HEK293 (cell line): ENCODE results near the gene MXRA8.

Experiments used
- CTCF ChIP-seq: fragments of 450-650 bp; formaldehyde crosslinking; IDR thresholded peaks from 2 replicates; pipeline ENCODE4 v1.5.1; 2016; ENCODE audit warnings: missing biosample characterization, missing genetic modification characterization
- PBX3 ChIP-seq: sonication (generic); formaldehyde crosslinking; IDR thresholded peaks from 2 replicates; pipeline ENCODE4 v1.8.1; 2022; ENCODE audit warnings: mild to moderate bottlenecking, moderate library complexity, missing genetic modification reagents
- YY1 ChIP-seq: fragments of 450-650 bp; formaldehyde crosslinking; IDR thresholded peaks from 2 replicates; pipeline ENCODE4 v1.5.1; 2018; ENCODE audit warnings: missing biosample characterization, missing genetic modification characterization
- YY2 ChIP-seq: fragments of 450-650 bp; formaldehyde crosslinking; IDR thresholded peaks from 2 replicates; pipeline ENCODE4 v1.5.1; 2016; ENCODE audit warnings: missing biosample characterization, missing genetic modification characterization
- ZNF37A ChIP-seq: fragments of 450-650 bp; IDR thresholded peaks from 2 replicates; pipeline ENCODE4 v1.5.1; 2018; ENCODE audit warnings: missing biosample characterization, missing genetic modification characterization
- TF ChIP-seq, protein P1 (sequence below): fragments of 450-650 bp; formaldehyde crosslinking; IDR thresholded peaks from 2 replicates; pipeline ENCODE4 v1.5.1; 2016; ENCODE audit warnings: missing biosample characterization, missing genetic modification characterization

- TF ChIP-seq YY1 (no peak), YY2 (no peak), PBX3 (CRISPR knock-in tag) (no peak), ZNF37A (tag by site-specific recombination) (no peak), CTCF (tag by site-specific recombination) (no peak)
- TF ChIP-seq, protein P1, sequence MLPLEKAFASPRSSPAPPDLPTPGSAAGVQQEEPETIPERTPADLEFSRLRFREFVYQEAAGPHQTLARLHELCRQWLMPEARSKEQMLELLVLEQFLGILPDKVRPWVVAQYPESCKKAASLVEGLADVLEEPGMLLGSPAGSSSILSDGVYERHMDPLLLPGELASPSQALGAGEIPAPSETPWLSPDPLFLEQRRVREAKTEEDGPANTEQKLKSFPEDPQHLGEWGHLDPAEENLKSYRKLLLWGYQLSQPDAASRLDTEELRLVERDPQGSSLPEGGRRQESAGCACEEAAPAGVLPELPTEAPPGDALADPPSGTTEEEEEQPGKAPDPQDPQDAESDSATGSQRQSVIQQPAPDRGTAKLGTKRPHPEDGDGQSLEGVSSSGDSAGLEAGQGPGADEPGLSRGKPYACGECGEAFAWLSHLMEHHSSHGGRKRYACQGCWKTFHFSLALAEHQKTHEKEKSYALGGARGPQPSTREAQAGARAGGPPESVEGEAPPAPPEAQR (tag by site-specific recombination): no peak
These were observed 44.7 kb downstream of the MXRA8 start for GRCh38 chr1:1313500-1314236.
